Cardiac fibroblast (primary cell): ENCODE measurements around the gene ZNF774.
A peak's percentile ranks its signal among the peaks of the same experiment; 100 is the strongest.
"Not testable (repeated sequence)": the region's sequence is repeated elsewhere in the genome, so short reads cannot be mapped to it uniquely, and the experiment has no call there.

Source experiments
- DNase-seq, 2 donors: peaks; one replicate each; pipeline versions ENCODE4 v3.0.0 to v3.0.0-alpha.2; 2010; ENCODE audit warnings: low read depth in 2 of 2
- H3K4me3 ChIP-seq, 2 donors: replicated peaks in 1 of 2; 1 replicate in 1 of 2; 2 replicates in 1 of 2; pipeline ENCODE4 v1.5.1; 2011; ENCODE audit warnings: low read depth in 2 of 2, low read length in 2 of 2, mild to moderate bottlenecking in 2 of 2, moderate library complexity in 1 of 2
- TF ChIP-seq, protein P1 (sequence below): IDR thresholded peaks from one replicate; pipeline ENCODE4 v1.5.1; 2011; ENCODE audit warnings: low read depth, mild to moderate bottlenecking, low read length, inconsistent platforms

ZNF774 gene

DNA sequence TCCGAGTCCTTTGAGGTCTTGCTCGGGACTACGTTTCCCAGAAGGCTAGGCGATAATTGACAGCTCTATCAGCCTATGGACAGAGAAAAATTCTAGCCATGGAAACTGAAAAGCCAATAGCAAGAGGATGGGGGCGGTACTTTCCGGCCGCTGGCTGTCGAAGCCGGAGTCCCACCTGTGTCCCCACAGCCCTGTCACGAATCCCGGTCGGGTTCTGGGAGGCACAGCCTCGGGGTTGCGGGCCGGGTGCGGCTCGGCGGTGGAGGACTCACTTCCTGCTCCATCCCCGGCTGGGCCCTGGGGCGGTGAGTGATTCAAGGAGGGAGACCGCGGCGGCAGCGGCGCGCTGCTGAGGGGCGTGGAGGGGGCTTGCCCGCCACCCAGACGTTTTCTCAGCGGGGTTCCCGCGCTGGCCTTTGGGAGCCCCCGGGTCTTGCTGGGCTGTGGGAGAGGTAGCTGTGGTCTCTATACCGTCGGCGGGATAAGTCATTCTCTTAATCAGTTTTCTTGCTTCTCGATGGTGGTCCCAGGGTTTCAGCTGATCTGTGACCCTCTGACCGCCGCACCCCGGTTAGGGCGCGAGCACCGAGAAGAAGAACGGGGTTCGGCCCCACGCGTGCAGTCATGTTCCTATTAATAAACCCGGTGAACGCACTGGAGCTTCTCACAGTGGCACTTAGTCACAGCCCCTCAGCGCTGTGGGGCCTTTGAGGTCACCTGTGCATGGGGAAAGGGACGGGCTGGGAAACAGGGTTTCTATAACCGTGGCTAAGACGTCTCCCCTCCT is at the start of gene ZNF774:
ZNF774 (plus strand) TSS at position 178 of the 787 bp plus-strand sequence. CDS start 2,377 bp downstream, outside the sequence.
- peak; percentile 96 to 98 for DNase-seq
- peak within 1 kb of the TSS; percentile 82 to 95 for H3K4me3 ChIP-seq
- TF ChIP-seq, protein P1, sequence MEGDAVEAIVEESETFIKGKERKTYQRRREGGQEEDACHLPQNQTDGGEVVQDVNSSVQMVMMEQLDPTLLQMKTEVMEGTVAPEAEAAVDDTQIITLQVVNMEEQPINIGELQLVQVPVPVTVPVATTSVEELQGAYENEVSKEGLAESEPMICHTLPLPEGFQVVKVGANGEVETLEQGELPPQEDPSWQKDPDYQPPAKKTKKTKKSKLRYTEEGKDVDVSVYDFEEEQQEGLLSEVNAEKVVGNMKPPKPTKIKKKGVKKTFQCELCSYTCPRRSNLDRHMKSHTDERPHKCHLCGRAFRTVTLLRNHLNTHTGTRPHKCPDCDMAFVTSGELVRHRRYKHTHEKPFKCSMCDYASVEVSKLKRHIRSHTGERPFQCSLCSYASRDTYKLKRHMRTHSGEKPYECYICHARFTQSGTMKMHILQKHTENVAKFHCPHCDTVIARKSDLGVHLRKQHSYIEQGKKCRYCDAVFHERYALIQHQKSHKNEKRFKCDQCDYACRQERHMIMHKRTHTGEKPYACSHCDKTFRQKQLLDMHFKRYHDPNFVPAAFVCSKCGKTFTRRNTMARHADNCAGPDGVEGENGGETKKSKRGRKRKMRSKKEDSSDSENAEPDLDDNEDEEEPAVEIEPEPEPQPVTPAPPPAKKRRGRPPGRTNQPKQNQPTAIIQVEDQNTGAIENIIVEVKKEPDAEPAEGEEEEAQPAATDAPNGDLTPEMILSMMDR: no peak

DNA sequence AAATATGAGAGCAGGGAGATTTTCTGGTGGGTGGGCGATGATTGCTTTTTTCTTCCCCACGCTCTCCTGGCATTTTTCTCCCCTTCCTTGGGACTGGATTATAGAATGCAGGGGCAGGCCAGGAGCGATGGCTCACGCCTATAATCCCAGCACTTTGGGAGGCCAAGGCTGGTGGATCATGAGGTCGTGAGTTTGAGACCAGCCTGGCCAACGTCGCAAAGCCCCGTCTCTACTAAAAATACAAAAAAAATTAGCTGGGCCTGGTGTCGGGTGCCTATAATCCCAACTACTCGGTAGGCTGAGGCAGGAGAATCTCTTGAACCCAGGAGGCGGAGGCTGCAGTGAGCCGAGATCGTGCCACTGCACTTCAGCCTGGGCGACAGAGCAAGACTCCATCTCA is 46.7 kb upstream of the ZNF774 start:
- DNase-seq, H3K4me3 ChIP-seq: not testable (repeated sequence)

DNA sequence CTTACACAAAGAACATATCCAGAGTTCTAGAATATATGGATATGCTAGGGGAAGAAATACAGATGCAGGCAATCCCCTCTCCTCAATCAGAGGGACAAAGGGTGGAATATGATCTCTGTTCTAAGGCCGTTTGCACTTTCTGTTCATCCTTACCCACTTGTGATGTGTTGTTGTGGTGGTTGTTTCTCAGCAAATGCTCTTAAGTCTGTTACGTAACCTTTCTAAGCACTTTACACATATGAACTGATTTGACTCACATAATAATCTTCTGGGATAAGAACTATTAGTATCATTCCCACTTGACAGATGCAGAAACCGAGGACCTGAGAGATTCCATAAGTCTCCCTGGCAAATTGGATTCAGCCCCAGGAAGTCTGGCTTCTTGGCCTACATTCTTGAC is 46.2 kb upstream of the ZNF774 start:
- TF ChIP-seq, protein P1: no peak
- DNase-seq: no peak
- H3K4me3 ChIP-seq: no peak overlapping the region

DNA sequence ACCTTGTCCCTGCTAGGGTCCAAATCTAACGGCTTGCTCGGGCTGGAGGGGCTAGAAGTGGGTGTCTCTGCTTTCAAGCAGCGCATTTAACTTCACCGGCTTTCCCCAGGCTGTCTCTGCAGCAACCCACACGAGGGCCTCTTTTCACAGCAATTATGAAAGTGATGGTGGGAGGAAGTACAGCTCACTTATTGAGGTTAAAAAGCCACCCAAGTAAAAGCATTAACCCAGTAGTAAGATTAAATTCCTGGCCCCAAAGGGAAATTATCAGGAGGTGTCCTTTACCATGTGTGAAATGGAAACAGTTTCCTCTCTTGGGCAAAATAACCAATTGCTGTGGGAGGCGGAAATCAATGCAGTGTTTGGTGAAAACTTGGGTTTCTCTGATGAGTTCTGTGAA is 45.5 kb upstream of the ZNF774 start:
- TF ChIP-seq, protein P1: no peak
- DNase-seq: no peak
- no peak overlapping the region for H3K4me3 ChIP-seq

DNA sequence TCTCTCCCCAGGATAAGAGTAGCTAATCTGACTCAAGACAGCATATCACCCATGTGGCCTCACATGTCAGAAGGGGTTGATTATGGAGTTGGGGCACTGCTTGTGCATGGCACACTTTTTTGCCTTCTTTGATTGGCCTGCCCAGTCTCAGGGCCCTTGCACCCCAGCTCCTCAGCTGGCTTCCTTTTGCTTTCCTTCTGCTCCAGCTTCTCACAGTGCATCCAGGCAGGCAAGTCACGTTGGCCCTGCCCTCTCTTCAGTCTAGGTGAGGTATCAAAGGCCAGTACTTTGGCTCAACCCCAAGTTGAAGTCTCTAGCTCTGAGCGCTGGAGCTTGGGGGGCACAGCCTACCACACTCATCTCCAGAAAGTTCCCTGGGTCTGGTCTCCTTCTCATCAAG is 44.4 kb upstream of the ZNF774 start:
- H3K4me3 ChIP-seq: no peak overlapping the region
- TF ChIP-seq, protein P1: no peak
- DNase-seq: no peak

DNA sequence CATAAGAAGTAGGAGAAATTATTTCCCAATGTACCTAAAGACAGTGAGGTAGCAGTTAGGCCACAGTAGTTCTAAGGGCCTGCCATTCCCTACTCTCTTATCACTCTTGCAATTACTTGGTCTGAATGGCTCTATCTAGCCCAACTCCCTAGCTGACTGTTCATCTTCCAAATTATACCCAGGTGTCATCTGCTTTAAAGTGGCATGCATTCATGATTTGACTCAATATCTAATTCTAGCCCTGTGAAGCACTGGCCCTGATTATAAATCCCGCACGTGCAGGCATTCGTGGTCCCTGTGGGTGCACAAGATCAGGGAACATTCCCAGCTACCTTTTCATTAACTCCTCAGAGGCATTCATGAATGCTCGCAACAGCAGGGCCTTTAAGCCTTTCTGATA is 43.1 kb upstream of the ZNF774 start:
- no peak for DNase-seq
- TF ChIP-seq, protein P1: no peak
- H3K4me3 ChIP-seq: no peak overlapping the region

DNA sequence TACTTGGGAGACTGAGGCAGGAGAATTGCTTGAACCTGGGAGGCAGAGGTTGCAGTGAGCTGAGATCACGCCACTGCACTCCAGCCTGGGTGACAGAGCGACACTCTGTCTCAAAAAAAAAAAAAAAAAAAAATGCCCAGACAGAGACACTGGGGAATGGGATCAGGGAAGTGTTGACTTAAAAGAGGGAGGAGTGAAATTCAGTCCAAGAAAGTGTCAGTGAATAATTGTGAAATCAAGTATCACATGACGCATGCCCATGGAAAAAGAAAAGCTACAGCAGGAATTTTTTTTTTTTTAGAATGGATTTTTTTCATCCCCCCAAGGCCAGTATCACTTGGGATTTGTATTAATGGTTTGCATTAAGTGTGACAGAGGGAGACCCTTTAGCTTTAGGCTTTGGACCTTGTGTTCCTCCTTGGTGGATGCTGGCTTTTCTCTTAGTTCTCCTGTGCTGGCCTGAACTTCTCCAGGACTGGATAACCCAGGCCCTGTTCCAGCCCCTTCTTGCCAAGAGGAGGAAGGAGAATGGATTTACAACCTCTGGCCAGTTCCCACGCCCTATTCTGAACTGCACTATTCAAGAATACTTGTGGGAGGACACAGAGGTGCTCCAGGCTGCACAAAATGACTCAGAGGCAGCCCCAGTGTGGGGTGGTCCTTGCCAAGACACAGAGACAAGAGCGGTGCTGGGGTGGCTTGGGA is 36.7 kb upstream of the ZNF774 start:
- no peak overlapping the region for H3K4me3 ChIP-seq
- DNase-seq: peak; percentile 78 to 96
- TF ChIP-seq, protein P1: no peak
